Measurements from ENCODE around the gene CTPS1.

The CTPS1 gene

DNA sequence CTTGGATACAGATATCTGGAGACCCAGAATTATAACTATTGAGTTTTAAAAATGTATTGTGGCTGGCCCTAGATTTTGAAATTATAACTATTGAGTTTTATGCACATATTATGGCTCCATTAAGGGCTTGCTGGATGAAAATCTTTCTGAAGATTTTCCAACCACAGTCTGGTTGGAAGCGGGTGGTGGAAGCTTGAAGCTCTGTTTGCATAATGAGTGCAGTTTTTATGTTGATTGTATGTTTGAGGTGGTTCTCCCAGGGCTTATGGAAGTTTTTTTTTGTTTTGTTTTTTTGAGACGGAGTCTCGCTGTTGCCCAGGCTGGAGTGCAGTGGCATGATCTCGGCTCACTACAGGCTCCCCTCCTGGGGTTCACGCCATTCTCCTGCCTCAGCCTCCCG, 10.1 kb upstream of the CTPS1 start:
- H3K4me3 ChIP-seq (ENCODE audit: low read depth, low read length), result no peak overlapping the region
- no peaks in the 10 kb centered on the region for H3K27me3 ChIP-seq (ENCODE audit: insufficient read depth, low read length)
- H2AFZ ChIP-seq (ENCODE audit: low read length, unreplicated experiment), result no peak overlapping the region
- H3K27ac ChIP-seq (ENCODE audit: low read depth, low read length), result no peak overlapping the region
- peaks cover 16% of the 10 kb centered on the region for H3K4me1 ChIP-seq (ENCODE audit: control insufficient read depth, insufficient read depth, low read length, unreplicated experiment)
- H3K79me2 ChIP-seq (ENCODE audit: control insufficient read depth, insufficient read depth, low read length, unreplicated experiment), result no peaks in the 10 kb centered on the region
- H3K36me3 ChIP-seq (ENCODE audit: insufficient read depth, low read length), result no peaks in the 10 kb centered on the region

DNA sequence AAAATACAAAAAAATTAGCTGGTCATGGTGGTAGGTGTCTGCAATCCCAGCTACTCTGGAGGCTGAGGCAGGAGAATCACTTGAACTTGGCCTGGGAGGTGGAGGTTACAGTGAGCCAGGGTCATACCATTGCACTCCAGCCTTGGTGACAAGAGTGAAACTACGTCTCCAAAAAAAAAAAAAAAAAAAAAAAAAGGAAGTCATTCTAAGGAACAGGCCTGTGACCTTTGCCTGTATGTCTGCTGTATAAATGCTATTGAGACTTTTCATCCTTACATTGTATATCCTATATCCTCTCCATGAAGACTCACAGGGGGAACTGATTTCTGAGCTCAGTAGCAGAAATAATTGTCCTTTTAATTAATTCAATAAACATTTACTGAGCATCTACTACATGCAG, 7.5 kb upstream of the CTPS1 start:
- H3K79me2 ChIP-seq (ENCODE audit: control insufficient read depth, insufficient read depth, low read length, unreplicated experiment), result no peaks in the 10 kb centered on the region
- no peak overlapping the region for H3K4me3 ChIP-seq (ENCODE audit: low read depth, low read length)
- H3K27me3 ChIP-seq (ENCODE audit: insufficient read depth, low read length), result no peaks in the 10 kb centered on the region
- H3K36me3 ChIP-seq (ENCODE audit: insufficient read depth, low read length), result no peaks in the 10 kb centered on the region
- H3K27ac ChIP-seq (ENCODE audit: low read depth, low read length), result no peak overlapping the region
- no peak overlapping the region for H2AFZ ChIP-seq (ENCODE audit: low read length, unreplicated experiment)
- peaks cover 17% of the 10 kb centered on the region for H3K4me1 ChIP-seq (ENCODE audit: control insufficient read depth, insufficient read depth, low read length, unreplicated experiment)

DNA sequence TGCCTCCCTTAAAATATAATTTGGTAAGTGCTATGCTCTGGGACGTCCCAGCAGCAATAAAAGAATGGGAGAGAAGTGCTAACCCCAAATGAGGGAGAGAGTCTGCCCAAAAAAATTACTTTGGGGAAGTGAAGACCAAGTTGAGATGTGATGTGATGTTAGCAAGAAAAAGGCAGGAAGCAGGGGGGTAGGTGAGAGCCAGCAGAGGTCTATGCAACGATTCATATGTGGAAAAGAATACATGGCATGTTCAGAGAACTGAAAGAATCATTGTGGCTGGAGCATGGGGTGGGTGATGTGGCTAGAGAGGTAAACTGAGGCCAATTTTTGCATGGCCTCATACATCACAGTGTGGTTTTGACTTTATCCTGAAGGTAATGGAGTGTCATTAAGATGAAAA, 5.6 kb upstream of the CTPS1 start:
- Histone ChIP-seq H3K36me3 (ENCODE audit: insufficient read depth, low read length) (no peaks in the 10 kb centered on the region), H3K27ac (ENCODE audit: low read depth, low read length) (no peak overlapping the region)

DNA sequence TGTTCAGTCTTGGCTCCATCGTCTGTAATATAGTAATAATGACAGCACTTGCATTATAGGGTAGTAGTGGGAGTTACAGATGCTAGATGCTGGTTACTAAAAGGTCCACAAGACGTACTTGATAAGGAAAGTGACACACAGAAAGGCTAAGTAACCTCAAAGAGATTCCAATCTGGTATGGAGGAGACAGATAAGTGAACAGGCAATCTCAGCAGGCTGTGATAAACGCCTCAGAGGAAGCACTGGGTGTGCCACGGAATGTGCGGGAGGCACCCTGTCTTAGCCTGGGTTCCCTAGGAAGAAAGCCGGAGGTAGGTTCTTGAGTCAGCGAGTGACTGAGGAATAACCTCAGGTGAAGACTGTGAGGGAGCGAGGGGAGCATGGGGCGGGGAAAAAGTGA, 4.6 kb upstream of the CTPS1 start:
- Histone ChIP-seq H3K27me3 (ENCODE audit: insufficient read depth, low read length) (no peaks in the 10 kb centered on the region), H2AFZ (ENCODE audit: low read length, unreplicated experiment) (no peak overlapping the region), H3K27ac (ENCODE audit: low read depth, low read length) (no peak overlapping the region), H3K79me2 (ENCODE audit: control insufficient read depth, insufficient read depth, low read length, unreplicated experiment) (peaks cover 2% of the 10 kb centered on the region), H3K36me3 (ENCODE audit: insufficient read depth, low read length) (no peaks in the 10 kb centered on the region), H3K4me1 (ENCODE audit: control insufficient read depth, insufficient read depth, low read length, unreplicated experiment) (peaks cover 3% of the 10 kb centered on the region), H3K4me3 (ENCODE audit: low read depth, low read length) (no peak overlapping the region)

More for the DNA sequence above, 5.6 kb upstream of the CTPS1 start:
- H3K4me3 ChIP-seq (ENCODE audit: low read depth, low read length), result no peak overlapping the region
- no peaks in the 10 kb centered on the region for H3K27me3 ChIP-seq (ENCODE audit: insufficient read depth, low read length)
- H3K79me2 ChIP-seq (ENCODE audit: control insufficient read depth, insufficient read depth, low read length, unreplicated experiment), result no peaks in the 10 kb centered on the region
- H2AFZ ChIP-seq (ENCODE audit: low read length, unreplicated experiment), result no peak overlapping the region
- peaks cover 3% of the 10 kb centered on the region for H3K4me1 ChIP-seq (ENCODE audit: control insufficient read depth, insufficient read depth, low read length, unreplicated experiment)

DNA sequence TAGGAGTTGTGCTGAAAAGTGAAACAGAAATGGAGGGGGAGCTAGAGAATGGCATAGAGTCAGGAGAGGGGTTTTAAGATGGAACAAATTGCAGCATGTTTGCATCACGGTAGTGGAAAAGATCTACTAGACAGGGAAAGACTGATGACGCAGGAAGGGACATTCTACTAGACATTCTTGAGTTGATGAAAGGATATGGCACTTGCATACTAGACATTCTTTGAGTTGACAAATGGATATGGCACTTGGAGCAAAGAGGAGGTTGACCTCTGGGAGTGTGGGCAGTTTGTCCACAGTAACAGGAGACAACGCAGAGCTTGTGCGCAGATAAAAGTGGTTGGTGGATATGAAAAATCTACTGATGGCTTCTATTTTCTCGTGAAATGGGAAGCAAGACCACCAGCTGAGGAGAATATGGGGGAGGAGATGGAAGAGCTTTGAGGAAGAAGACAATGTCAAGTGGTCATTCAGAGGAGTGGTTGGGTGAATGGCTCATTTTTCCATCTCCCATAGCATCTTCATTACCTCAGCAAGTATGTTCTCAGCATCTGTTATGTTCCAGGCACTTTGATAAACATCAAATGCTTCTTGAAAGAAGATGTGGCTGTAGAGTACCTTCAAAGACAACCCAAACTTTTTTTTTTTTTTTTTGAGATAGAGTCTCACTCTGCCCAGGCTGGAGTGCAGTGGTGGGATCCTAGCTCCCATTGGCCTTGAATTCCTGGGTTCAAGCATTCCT, 2.4 kb upstream of the CTPS1 start:
- Histone ChIP-seq H3K27ac (ENCODE audit: low read depth, low read length) (no peak overlapping the region), H3K36me3 (ENCODE audit: insufficient read depth, low read length) (no peaks in the 10 kb centered on the region), H3K4me3 (ENCODE audit: low read depth, low read length) (no peak overlapping the region), H3K27me3 (ENCODE audit: insufficient read depth, low read length) (no peaks in the 10 kb centered on the region), H3K79me2 (ENCODE audit: control insufficient read depth, insufficient read depth, low read length, unreplicated experiment) (peaks cover 24% of the 10 kb centered on the region), H2AFZ (ENCODE audit: low read length, unreplicated experiment) (no peak overlapping the region), H3K4me1 (ENCODE audit: control insufficient read depth, insufficient read depth, low read length, unreplicated experiment) (peaks cover 18% of the 10 kb centered on the region)

DNA sequence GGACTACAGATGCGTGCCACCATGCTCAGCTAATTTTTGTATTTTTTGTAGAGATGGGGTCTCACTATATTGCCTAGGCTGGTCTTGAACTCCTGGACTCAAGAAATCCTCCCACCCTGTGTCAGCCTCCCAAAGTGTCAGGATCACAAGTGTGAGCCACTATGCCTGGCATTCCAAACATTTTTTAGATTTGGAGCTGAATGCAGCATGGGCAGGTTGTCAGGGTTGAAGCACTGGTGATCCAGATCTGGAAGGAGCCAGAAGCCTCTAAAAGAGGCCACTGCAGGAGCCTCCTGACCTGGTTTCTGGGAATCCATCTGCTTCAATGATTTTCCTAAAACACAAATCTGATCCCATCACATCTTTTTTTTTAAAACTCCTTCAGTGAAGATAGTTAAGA, 1.8 kb upstream of the CTPS1 start:
- H3K36me3 ChIP-seq (ENCODE audit: insufficient read depth, low read length), result no peaks in the 10 kb centered on the region
- no peak overlapping the region for H2AFZ ChIP-seq (ENCODE audit: low read length, unreplicated experiment)
- no peak overlapping the region for H3K27ac ChIP-seq (ENCODE audit: low read depth, low read length)
- H3K4me1 ChIP-seq (ENCODE audit: control insufficient read depth, insufficient read depth, low read length, unreplicated experiment), result peaks cover 24% of the 10 kb centered on the region
- no peaks in the 10 kb centered on the region for H3K27me3 ChIP-seq (ENCODE audit: insufficient read depth, low read length)
- peaks cover 30% of the 10 kb centered on the region for H3K79me2 ChIP-seq (ENCODE audit: control insufficient read depth, insufficient read depth, low read length, unreplicated experiment)
- no peak overlapping the region for H3K4me3 ChIP-seq (ENCODE audit: low read depth, low read length)

DNA sequence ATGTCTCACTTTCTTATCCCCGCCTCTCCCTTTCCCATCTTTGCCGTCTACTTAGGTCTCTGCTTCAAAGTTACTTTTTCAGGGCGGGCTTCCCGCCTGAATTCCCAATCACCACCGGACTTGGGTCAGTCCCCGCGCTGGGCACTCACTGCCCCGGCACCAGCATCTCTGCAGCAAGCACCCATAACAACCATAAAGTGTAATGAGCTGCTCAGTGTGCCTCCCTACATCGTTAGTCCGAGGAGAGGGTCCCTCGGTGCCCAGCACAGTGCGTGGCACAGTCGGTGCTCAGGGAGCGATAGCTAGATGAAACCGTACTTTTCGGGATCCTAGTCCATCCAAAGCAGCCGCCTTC, 633 bp upstream of the CTPS1 start:
- Histone ChIP-seq H3K36me3 (ENCODE audit: insufficient read depth, low read length) (peaks cover 2% of the 10 kb centered on the region; the same call in 1 of the 2 replicates), H3K4me3 (ENCODE audit: low read depth, low read length) (peak overlapping the region; percentile 88), H3K27me3 (ENCODE audit: insufficient read depth, low read length) (no peaks in the 10 kb centered on the region), H2AFZ (ENCODE audit: low read length, unreplicated experiment) (peak overlapping the region; percentile 97), H3K27ac (ENCODE audit: low read depth, low read length) (peak overlapping the region; percentile 94), H3K79me2 (ENCODE audit: control insufficient read depth, insufficient read depth, low read length, unreplicated experiment) (peaks cover 42% of the 10 kb centered on the region), H3K4me1 (ENCODE audit: control insufficient read depth, insufficient read depth, low read length, unreplicated experiment) (peaks cover 35% of the 10 kb centered on the region)

DNA sequence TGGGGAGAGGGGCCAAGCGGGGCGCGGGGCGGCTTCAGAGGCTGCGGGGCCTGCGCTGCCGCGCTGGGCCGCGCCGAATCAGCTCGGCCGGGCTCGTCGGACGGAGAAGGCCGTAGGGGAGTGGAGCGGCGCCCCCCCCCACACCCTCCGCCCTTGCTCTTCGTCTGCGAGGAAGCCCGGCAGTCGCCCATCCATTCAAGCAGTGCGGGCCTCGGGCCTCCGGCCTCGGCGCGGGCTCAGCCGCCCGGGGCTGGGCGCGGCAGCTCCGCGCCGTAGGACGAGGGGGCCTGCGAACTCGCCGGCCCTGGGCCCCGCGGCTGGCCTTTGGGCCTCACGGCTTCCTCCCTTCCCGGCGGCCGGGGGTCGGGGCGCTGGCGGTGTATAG, 564 bp downstream of the CTPS1 start:
- H3K36me3 ChIP-seq (ENCODE audit: insufficient read depth, low read length), result peaks cover 14% of the 10 kb centered on the region

DNA sequence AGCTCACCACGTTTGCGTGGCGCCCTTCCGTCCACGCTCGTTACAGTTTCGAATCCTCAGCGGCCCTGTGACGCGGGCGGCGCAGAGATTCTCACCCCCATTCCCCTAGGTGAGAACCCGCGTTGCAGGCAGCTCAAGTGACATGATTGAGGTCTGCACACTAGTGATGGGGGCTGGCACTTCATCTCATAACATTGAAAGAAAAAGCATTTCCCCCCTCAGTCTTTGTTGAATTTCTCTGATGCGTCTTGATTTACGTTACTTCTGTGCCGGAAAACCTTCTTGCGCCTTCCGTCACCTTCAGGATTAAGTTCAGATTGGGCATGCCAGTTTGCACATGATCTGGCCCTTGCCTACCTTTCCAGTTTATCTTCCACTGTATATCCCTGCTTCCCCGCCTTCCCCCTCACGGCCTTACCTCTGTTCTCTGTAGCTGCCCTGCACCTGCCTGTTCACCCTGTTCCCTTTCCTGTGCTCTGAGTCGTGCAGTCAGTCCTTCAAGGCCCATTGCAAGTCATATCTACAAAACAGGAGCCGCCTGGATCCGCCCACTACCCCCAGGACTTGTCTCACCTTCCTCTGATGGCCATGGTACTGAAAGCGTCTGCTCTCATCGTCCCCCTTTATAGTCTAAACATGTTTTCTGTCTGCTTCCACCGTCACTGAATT, 1.1 kb downstream of the CTPS1 start:
- H3K79me2 ChIP-seq (ENCODE audit: control insufficient read depth, insufficient read depth, low read length, unreplicated experiment), result peaks cover 59% of the 10 kb centered on the region
- no peak overlapping the region for H2AFZ ChIP-seq (ENCODE audit: low read length, unreplicated experiment)
- H3K4me1 ChIP-seq (ENCODE audit: control insufficient read depth, insufficient read depth, low read length, unreplicated experiment), result peaks cover 42% of the 10 kb centered on the region
- H3K36me3 ChIP-seq (ENCODE audit: insufficient read depth, low read length), result peaks cover 19% of the 10 kb centered on the region
- no peaks in the 10 kb centered on the region for H3K27me3 ChIP-seq (ENCODE audit: insufficient read depth, low read length)
- H3K27ac ChIP-seq (ENCODE audit: low read depth, low read length), result peak overlapping the region; percentile 94
- peak overlapping the region; percentile 88 for H3K4me3 ChIP-seq (ENCODE audit: low read depth, low read length)

More for the DNA sequence above, 564 bp downstream of the CTPS1 start:
- Histone ChIP-seq H2AFZ (ENCODE audit: low read length, unreplicated experiment) (no peak overlapping the region), H3K4me1 (ENCODE audit: control insufficient read depth, insufficient read depth, low read length, unreplicated experiment) (peaks cover 42% of the 10 kb centered on the region), H3K79me2 (ENCODE audit: control insufficient read depth, insufficient read depth, low read length, unreplicated experiment) (peaks cover 54% of the 10 kb centered on the region), H3K27me3 (ENCODE audit: insufficient read depth, low read length) (no peaks in the 10 kb centered on the region), H3K27ac (ENCODE audit: low read depth, low read length) (peak overlapping the region; percentile 94), H3K4me3 (ENCODE audit: low read depth, low read length) (peak overlapping the region; percentile 88)

DNA sequence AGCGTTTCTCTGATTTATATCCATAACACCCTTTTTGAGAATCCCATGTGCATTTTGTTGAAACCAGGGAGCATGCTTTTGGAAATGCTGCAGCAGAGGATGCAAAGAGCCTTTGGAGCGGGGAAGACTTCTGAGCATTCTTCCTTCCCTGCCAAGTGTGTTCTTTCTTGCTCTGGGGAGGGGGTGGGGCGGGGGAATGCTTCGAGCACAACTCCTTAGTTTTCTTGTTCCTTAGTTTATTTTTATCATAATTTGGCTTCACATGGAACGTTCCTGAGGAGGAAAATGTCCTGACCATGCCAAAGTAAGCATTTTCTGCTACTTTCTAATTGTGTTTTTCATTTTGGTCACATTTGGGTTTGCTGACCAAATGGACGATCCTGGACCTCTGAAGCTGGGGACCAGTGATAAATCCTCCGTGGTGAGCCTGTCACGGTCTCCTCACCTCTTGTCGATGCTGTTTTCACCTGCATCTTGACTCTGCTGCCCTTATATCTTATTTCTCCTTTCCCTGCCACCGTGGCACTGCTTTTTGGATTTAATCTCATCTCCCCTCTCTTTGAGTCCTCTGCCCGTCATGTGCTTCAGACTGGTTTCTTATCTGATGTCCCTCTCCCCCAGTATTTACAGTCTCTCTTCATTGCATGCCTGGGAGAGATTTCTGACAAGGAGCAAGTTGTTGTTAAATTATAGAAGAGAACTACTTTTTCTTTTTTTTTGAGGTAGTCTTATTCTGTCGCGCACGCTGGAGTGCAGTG, 2.4 kb downstream of the CTPS1 start:
- Histone ChIP-seq H3K79me2 (ENCODE audit: control insufficient read depth, insufficient read depth, low read length, unreplicated experiment) (peaks cover 71% of the 10 kb centered on the region), H3K27ac (ENCODE audit: low read depth, low read length) (no peak overlapping the region), H2AFZ (ENCODE audit: low read length, unreplicated experiment) (no peak overlapping the region), H3K4me3 (ENCODE audit: low read depth, low read length) (peak overlapping the region; percentile 88), H3K36me3 (ENCODE audit: insufficient read depth, low read length) (peaks cover 30% of the 10 kb centered on the region), H3K27me3 (ENCODE audit: insufficient read depth, low read length) (no peaks in the 10 kb centered on the region), H3K4me1 (ENCODE audit: control insufficient read depth, insufficient read depth, low read length, unreplicated experiment) (peaks cover 42% of the 10 kb centered on the region)
